HG02943 (cell line): ENCODE data around the gene LRRC46.

ENCODE experiments used
- ATAC-seq: cut with Tn5 transposase; IDR thresholded peaks from one replicate; pipeline ENCODE4 v1.9.1; 2021; ENCODE audit warnings: mild to moderate bottlenecking, low read depth, moderate library complexity; ENCODE audit not compliant: unreplicated experiment

The LRRC46 gene

GRCh38 chr17:47831003-47831933, at the start of gene LRRC46, which contains the start of gene MRPL10:
Gene LRRC46, plus strand, starts transcription at chr17:47831670. Its CDS starts 320 bp downstream, at chr17:47831990.
Gene MRPL10, minus strand, starts transcription at chr17:47831541. Its CDS starts 30 bp downstream, at chr17:47831511.
- ATAC-seq, result peak; percentile 84

- ATAC-seq, result no peak
Observed at GRCh38 chr17:47785538-47786123, 45.8 kb upstream of the LRRC46 start.

GRCh38 chr17:47789611-47790561, 41.6 kb upstream of the LRRC46 start:
- ATAC-seq, result no peak

- no peak for ATAC-seq
Observed at GRCh38 chr17:47791025-47791424, 40.4 kb upstream of the LRRC46 start.

GRCh38 chr17:47792457-47792856, 39.0 kb upstream of the LRRC46 start:
- ATAC-seq, result no peak

GRCh38 chr17:47792979-47793378, 38.5 kb upstream of the LRRC46 start:
- ATAC-seq, result no peak

GRCh38 chr17:47797797-47798196, 33.7 kb upstream of the LRRC46 start:
- no peak for ATAC-seq

GRCh38 chr17:47800686-47801085, 30.8 kb upstream of the LRRC46 start:
- ATAC-seq, result no peak

GRCh38 chr17:47801176-47801765, 30.2 kb upstream of the LRRC46 start:
- no peak for ATAC-seq

- no peak for ATAC-seq
Observed at GRCh38 chr17:47801906-47802305, 29.6 kb upstream of the LRRC46 start.

GRCh38 chr17:47802341-47803022, 29.0 kb upstream of the LRRC46 start:
- no peak for ATAC-seq

GRCh38 chr17:47803201-47803600, 28.3 kb upstream of the LRRC46 start:
- ATAC-seq, result no peak

- no peak for ATAC-seq
Observed at GRCh38 chr17:47803751-47804150, 27.7 kb upstream of the LRRC46 start.

- no peak for ATAC-seq
Observed at GRCh38 chr17:47804461-47804860, 27.0 kb upstream of the LRRC46 start.

- ATAC-seq, result no peak
Observed at GRCh38 chr17:47806026-47806912, 25.2 kb upstream of the LRRC46 start.

GRCh38 chr17:47806913-47807255, 24.6 kb upstream of the LRRC46 start:
- no peak for ATAC-seq

- ATAC-seq, result no peak
Observed at GRCh38 chr17:47807421-47807820, 24.0 kb upstream of the LRRC46 start.

GRCh38 chr17:47808036-47808829, 23.2 kb upstream of the LRRC46 start:
- no peak for ATAC-seq
